Gastrocnemius medialis (tissue), 4 donors: ENCODE data around the gene PTPRCAP. TPM values are rescaled to one million over a fixed set of nuclear protein-coding genes. Genes with fewer than 3 reads are reported as not detected.
A peak's percentile ranks its signal among the peaks of the same experiment; 100 is the strongest.
"Not testable (repeated sequence)": the region's sequence is repeated elsewhere in the genome, so short reads cannot be mapped to it uniquely, and the experiment has no call there.

Source experiments
- ATAC-seq, 2 donors: fragments of 150-250 bp; one replicate each; pipeline ENCODE4 v1.9.1; 2016
- DNase-seq, 2 donors: peaks; one replicate each; pipeline ENCODE4 v3.0.0-alpha.2; 2019
- H3K27ac ChIP-seq, 4 donors: fragments of 200-600 bp; sonication (generic); 1 replicate in 1 of 4; 2 replicates in 3 of 4; pipeline ENCODE4 v1.5.1; 2016 to 2018; ENCODE audit warnings: mild to moderate bottlenecking in 2 of 4, moderate library complexity in 1 of 4
- H3K27me3 ChIP-seq, 3 donors: fragments of 200-600 bp; sonication (generic) in 2 of 3; 1 replicate in 1 of 3; 2 replicates in 2 of 3; pipeline versions ENCODE4 v1.5.1 to v1.6.0; 2016 to 2019; ENCODE audit warnings: mild to moderate bottlenecking in 1 of 3, moderate library complexity in 1 of 3
- H3K36me3 ChIP-seq, 2 donors: fragments of 200-600 bp; sonication (generic) in 1 of 2; one replicate each; pipeline ENCODE4 v1.5.1; 2017 to 2018
- H3K4me1 ChIP-seq, 2 donors: fragments of 200-600 bp; sonication (generic) in 1 of 2; one replicate each; pipeline ENCODE4 v1.5.1; 2016 to 2017; ENCODE audit warnings: mild to moderate bottlenecking in 2 of 2
- H3K4me3 ChIP-seq, 4 donors: fragments of 200-600 bp; sonication (generic) in 3 of 4; 1 replicate in 1 of 4; 2 replicates in 3 of 4; pipeline ENCODE4 v1.5.1; 2016 to 2019; ENCODE audit warnings: mild to moderate bottlenecking in 2 of 4
- H3K9me3 ChIP-seq, 3 donors: fragments of 200-600 bp; sonication (generic) in 2 of 3; 1 replicate in 1 of 3; 2 replicates in 2 of 3; pipeline ENCODE4 v1.5.1; 2016 to 2019
- POLR2A ChIP-seq, 2 donors: fragments of 450-650 bp; IDR thresholded peaks; one replicate each; pipeline ENCODE4 v1.6.1; 2017; ENCODE audit warnings: antibody characterized with exemption in 2 of 2, mild to moderate bottlenecking in 2 of 2, moderate library complexity in 2 of 2
- in situ Hi-C, 4 donors: fragments of 200-750 bp; cut with MboI; loops; one replicate each; pipeline versions ENCODE4 v1.15.0 to v1.8.0; 2017; ENCODE audit warnings: low sequenced_read_pairs in 4 of 4
- intact Hi-C: fragments of 100-400 bp; cut with DNase I; formaldehyde crosslinking; loops from one replicate; pipeline ENCODE4 v1.15.1; 2023; ENCODE audit warnings: low total_unique reads
- total RNA-seq, 4 donors: library from RNA; depleted of rRNA; stranded (reverse); fragments of >200 nt; gene quantifications; one replicate each; pipeline versions ENCODE4 v1.1.0 to v1.2.3, GENCODE V29; 2016
- TF ChIP-seq, protein P1 (sequence below), 5 experiments: fragments of 450-650 bp in 3 of 5; fragments of 200-600 bp in 2 of 5; sonication (generic) in 2 of 5; IDR thresholded peaks in 4 of 5; conservative IDR thresholded peaks in 1 of 5; 1 replicate in 4 of 5; 2 replicates in 1 of 5; pipeline ENCODE4 v1.5.1; 2016 to 2019; ENCODE audit warnings: antibody characterized with exemption in 5 of 5, mild to moderate bottlenecking in 3 of 5, moderate library complexity in 3 of 5

PTPRCAP gene, protein sequence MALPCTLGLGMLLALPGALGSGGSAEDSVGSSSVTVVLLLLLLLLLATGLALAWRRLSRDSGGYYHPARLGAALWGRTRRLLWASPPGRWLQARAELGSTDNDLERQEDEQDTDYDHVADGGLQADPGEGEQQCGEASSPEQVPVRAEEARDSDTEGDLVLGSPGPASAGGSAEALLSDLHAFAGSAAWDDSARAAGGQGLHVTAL
- total RNA-seq = 1 to 10 TPM in 3 of 4 donors, under 1 TPM in 1; 0.47 to 1.5 (median 1.3) TPM

DNA sequence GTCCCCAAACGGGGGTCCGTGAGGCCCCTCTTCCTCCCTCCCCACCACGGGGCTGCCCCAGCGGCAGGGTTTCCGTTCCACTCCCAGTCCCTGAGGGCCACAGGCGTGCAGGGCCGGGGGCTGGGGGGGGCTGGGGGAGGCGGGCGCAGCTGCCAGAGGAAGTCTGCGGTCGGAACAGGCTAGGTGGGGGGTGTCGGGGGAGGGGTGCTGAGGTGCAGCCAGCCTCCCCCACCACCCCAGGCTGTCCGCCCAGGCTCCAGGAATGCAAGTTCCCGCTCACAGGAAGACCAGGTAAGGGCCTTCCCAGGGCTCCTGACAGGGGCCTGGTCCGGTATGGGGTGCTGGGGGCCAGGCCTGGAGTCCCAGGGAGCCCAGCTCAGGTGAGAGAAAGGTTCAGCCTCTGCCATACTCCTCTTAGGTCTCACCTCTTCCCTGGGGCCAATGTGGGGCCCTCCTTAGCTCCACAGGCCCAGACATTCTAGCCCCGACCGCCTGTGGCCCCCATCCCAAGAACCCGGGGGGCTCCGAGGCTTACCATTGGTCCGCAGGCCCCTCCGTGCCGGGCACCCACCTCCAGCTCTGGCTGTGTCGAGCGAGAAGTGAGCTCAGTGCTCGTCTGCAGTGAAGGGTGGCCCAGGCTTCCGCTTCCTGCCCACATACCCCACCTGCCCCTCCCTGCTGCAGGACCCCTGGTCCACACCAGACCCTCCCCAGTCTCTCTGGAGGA is at the start of gene PTPRCAP:
Gene PTPRCAP (minus strand): TSS at position 601 of the 727 bp plus-strand sequence. CDS start 63 bp downstream, at position 538.
- Histone ChIP-seq H3K4me3 (no peak within 1 kb of the TSS), H3K9me3 (no peaks in the 10 kb centered on the region), H3K4me1 (peaks cover 0 to 7% of the 10 kb centered on the region in 2 donors), H3K27ac (peak within 1 kb of the TSS in 1 of 4 donors; percentile 52), H3K36me3 (peaks cover 0 to 36% of the 10 kb centered on the region in 2 donors), H3K27me3 (no peaks in the 10 kb centered on the region)
- DNase-seq = no peak
- intact Hi-C loops = no loop called here
- in situ Hi-C loops = no loop called here
- TF ChIP-seq, protein P1, sequence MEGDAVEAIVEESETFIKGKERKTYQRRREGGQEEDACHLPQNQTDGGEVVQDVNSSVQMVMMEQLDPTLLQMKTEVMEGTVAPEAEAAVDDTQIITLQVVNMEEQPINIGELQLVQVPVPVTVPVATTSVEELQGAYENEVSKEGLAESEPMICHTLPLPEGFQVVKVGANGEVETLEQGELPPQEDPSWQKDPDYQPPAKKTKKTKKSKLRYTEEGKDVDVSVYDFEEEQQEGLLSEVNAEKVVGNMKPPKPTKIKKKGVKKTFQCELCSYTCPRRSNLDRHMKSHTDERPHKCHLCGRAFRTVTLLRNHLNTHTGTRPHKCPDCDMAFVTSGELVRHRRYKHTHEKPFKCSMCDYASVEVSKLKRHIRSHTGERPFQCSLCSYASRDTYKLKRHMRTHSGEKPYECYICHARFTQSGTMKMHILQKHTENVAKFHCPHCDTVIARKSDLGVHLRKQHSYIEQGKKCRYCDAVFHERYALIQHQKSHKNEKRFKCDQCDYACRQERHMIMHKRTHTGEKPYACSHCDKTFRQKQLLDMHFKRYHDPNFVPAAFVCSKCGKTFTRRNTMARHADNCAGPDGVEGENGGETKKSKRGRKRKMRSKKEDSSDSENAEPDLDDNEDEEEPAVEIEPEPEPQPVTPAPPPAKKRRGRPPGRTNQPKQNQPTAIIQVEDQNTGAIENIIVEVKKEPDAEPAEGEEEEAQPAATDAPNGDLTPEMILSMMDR (IDR thresholded peaks at IDR 0.05 in 4 of 5, conservative IDR thresholded peaks at IDR 0.05 in 1 of 5) = no peak
- TF ChIP-seq POLR2A (IDR thresholded peaks at IDR 0.05) = no peak
- ATAC-seq = no peak

DNA sequence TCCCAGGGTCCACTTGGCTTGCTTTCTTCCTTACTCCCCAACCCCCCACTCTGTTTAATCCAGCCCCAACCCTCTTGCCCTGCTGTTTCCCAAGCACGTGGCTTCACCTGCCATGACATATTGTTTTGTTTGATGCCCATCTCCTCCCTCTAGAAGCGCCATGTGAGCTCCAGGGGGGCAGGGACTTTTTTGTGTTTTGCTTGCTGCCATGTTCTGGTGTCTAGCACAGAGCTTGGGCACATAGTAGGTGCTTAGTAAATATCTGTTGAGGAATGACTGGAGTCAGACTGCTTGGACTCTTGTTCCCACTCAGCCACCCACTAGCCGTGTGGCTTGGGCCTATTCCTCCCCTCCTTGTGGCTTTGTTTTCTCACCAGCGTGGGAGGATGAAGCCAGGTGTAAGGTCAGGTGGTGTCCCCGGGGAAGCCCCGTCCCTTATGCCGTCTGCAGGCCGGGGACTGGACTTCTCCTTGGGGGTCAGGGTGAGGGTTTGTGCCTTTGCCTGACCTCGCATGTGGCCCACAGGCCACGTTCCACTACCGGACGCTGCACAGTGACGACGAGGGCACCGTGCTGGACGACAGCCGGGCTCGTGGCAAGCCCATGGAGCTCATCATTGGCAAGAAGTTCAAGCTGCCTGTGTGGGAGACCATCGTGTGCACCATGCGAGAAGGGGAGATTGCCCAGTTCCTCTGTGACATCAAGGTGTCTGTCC is 49.2 kb upstream of the PTPRCAP start:
- intact Hi-C loops = no loop called here
- no peak for TF ChIP-seq POLR2A (IDR thresholded peaks at IDR 0.05)
- TF ChIP-seq, protein P1 (IDR thresholded peaks at IDR 0.05 in 4 of 5, conservative IDR thresholded peaks at IDR 0.05 in 1 of 5) = no peak
- no peaks in the 10 kb centered on the region for H3K9me3 ChIP-seq
- H3K4me1 ChIP-seq = peaks cover 9 to 14% of the 10 kb centered on the region in 2 donors
- no peak overlapping the region for H3K4me3 ChIP-seq
- no peak for ATAC-seq
- no peaks in the 10 kb centered on the region for H3K27me3 ChIP-seq
- no peak for DNase-seq
- in situ Hi-C loops = no loop called here
- H3K27ac ChIP-seq = no peak overlapping the region
- peaks cover 0 to 21% of the 10 kb centered on the region in 2 donors for H3K36me3 ChIP-seq

DNA sequence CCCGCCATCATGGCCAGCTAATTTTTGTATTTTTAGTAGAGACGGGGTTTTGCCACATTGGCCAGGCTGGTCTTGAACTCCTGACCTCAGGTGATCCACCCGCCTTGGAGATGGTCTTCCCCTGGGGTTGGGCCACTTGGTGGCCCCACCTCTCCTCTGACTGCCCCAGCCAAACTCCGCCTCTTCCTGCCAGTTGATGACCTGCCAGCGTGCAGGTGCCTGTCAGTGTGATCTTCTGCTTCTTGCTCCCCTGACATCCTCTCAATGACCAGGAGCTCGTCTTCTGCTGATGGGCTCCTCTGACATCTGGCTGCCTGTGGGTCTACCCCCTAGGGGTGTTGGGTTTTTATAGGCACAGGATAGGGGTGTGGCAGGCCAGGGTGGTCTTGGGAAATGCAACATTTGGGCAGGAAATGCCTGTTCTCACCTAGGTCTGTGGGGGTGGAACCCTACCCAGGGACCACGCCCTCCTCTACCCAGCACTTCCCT is 48.4 kb upstream of the PTPRCAP start:
- DNase-seq = not testable (repeated sequence)

DNA sequence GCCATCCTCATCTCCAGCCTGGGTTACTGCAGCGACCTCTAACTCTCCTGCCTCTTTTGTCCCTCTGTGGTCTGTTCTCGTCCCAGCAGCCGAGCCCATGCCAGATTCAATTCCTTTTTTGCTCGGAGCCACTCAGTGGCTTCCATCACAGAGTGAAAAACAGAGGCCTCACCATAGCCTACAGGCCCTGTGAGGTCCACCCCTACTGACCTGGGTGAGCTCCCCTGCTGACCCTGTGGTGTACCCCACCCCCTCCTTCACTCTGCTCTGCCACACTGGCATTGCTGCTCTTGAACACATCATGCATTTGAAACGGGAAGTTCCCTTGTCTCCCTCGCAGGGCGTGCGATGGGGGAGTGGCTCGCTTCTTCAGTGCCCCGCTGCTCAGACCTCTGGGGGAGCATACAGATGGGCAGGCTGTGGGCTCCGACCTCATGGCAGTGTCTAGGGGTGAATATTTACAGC is 47.4 kb upstream of the PTPRCAP start:
- DNase-seq = no peak

More for the DNA sequence above, 48.4 kb upstream of the PTPRCAP start:
- H3K4me3 ChIP-seq, H3K27me3 ChIP-seq, H3K9me3 ChIP-seq, intact Hi-C loops, in situ Hi-C loops, ATAC-seq, H3K27ac ChIP-seq: not testable (repeated sequence)
- Histone ChIP-seq H3K36me3 (peaks cover 0 to 21% of the 10 kb centered on the region in 2 donors), H3K4me1 (peaks cover 9 to 14% of the 10 kb centered on the region in 2 donors)

More for the DNA sequence above, 47.4 kb upstream of the PTPRCAP start:
- H3K4me3 ChIP-seq = no peak overlapping the region
- intact Hi-C loops (no loop called here), in situ Hi-C loops (no loop called here)
- peaks cover 9 to 14% of the 10 kb centered on the region in 2 donors for H3K4me1 ChIP-seq
- H3K27me3 ChIP-seq = no peaks in the 10 kb centered on the region
- TF ChIP-seq, protein P1 (IDR thresholded peaks at IDR 0.05 in 4 of 5, conservative IDR thresholded peaks at IDR 0.05 in 1 of 5) = no peak
- no peak for TF ChIP-seq POLR2A (IDR thresholded peaks at IDR 0.05)
- peaks cover 0 to 21% of the 10 kb centered on the region in 2 donors for H3K36me3 ChIP-seq
- ATAC-seq = no peak
- no peak overlapping the region for H3K27ac ChIP-seq
- no peaks in the 10 kb centered on the region for H3K9me3 ChIP-seq
